ENCODE measurements around the gene CCZ1B. TPM values are rescaled to one million over a fixed set of nuclear protein-coding genes. Genes with fewer than 3 reads are reported as not detected.
"Not testable (repeated sequence)": the region's sequence is repeated elsewhere in the genome, so short reads cannot be mapped to it uniquely, and the experiment has no call there.

Gene CCZ1B
- 83.0 TPM for total RNA-seq

DNA sequence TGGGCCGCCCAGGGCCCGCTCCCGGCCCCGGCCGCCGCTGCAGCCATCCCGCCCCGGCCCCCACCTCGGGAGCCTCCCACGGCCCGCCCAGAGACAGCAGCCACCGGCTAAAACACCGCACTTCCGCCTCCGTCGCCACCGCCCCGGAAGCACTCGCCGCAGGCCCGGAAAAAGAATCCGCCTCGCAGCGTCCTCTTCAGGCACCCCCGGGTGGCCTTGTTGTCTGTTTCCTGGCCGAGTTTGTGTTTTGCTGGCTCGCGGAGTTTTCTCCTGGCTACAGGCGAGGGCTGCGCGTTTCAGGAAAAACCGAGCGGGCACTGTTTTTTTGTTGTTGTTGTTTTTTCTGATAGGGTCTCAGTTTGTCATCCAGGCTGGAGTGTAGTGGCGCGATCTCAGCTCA, at the start of gene CCZ1B:
CCZ1B (minus strand) TSS at position 125 of the 400 bp plus-strand sequence; CDS start at position 47, 78 bp downstream.
- H3K4me1 ChIP-seq (ENCODE audit: control insufficient read depth in 3 of 3, insufficient read depth in 3 of 3, low read length in 3 of 3); H3K9me3 ChIP-seq (ENCODE audit: control insufficient read depth in 3 of 3, low read length in 3 of 3); H3K27me3 ChIP-seq (ENCODE audit: control insufficient read depth in 3 of 3, insufficient read depth in 3 of 3, low read length in 3 of 3); H3K36me3 ChIP-seq (ENCODE audit: control insufficient read depth in 3 of 3, insufficient read depth in 3 of 3, low read length in 3 of 3): not testable (repeated sequence)
- Histone ChIP-seq H3K27ac (ENCODE audit: low read depth, low read length) (peak within 1 kb of the TSS; percentile 30), H3K4me3 (ENCODE audit: low read length in 3 of 3) (peak within 1 kb of the TSS; percentile 68 to 72 (median 70)), H3K9ac (ENCODE audit: low read depth in 1 of 3, low read length in 3 of 3) (peak within 1 kb of the TSS in 2 of 3 donors; percentile 14 to 66)

DNA sequence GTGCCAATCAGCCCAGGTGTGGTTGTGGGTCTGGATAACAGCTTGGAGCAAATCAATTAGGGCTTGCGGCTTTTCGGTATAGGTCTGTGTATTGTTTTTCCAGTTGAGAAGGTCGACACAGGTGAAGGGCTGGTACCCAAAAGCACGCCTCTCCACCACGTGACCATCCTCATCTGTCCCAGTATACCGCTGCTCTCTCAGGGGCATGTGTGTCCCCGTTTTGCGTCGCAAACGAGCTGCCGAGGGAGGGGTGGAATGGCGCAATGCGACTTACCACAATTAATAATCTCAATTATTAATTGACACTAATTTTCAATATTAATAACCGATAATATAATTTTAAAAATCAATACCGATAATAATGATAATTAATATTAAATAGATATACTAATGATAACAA, 48.9 kb upstream of the CCZ1B start:
- not testable (repeated sequence) for H3K27ac ChIP-seq (ENCODE audit: low read depth, low read length); H3K27me3 ChIP-seq (ENCODE audit: control insufficient read depth in 3 of 3, insufficient read depth in 3 of 3, low read length in 3 of 3); H3K4me3 ChIP-seq (ENCODE audit: low read length in 3 of 3); H3K9me3 ChIP-seq (ENCODE audit: control insufficient read depth in 3 of 3, low read length in 3 of 3); H3K9ac ChIP-seq (ENCODE audit: low read depth in 1 of 3, low read length in 3 of 3); H3K36me3 ChIP-seq (ENCODE audit: control insufficient read depth in 3 of 3, insufficient read depth in 3 of 3, low read length in 3 of 3); H3K4me1 ChIP-seq (ENCODE audit: control insufficient read depth in 3 of 3, insufficient read depth in 3 of 3, low read length in 3 of 3)

DNA sequence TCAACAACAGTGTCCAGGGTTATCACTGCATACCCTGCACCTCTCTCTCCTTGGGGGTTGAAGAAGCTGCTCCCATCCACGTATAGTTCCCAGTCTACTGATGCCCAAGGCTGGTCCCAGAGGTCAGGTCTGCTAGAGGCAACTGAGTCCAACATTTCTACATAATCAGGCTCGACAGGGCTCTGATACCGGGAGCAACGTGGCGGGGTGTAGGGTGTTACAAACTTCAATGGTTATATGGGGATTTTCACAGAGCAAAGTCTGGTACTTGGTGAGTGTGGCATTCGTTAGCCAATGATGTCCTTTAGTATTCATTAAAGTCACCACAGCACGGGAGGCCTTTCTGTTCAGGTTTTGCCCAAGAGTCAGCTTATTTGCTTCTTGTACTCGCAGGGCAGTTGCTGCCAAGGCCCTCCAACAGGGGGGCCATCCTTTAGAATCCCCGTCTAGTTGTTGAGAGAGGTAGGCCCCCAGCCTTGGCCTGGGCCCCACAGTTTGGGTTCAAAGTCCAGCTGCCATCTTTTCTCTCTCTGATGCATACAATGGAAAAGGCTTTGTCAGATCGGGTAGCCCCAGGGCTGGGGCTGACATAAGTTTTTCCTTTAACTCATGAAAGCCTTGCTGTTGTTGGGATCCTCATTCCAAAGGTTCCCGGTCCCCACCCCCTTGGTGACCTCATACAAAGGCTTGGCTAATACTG, 46.3 kb upstream of the CCZ1B start:
- H3K4me1 ChIP-seq (ENCODE audit: control insufficient read depth in 3 of 3, insufficient read depth in 3 of 3, low read length in 3 of 3); H3K4me3 ChIP-seq (ENCODE audit: low read length in 3 of 3); H3K36me3 ChIP-seq (ENCODE audit: control insufficient read depth in 3 of 3, insufficient read depth in 3 of 3, low read length in 3 of 3); H3K27me3 ChIP-seq (ENCODE audit: control insufficient read depth in 3 of 3, insufficient read depth in 3 of 3, low read length in 3 of 3); H3K9me3 ChIP-seq (ENCODE audit: control insufficient read depth in 3 of 3, low read length in 3 of 3); H3K9ac ChIP-seq (ENCODE audit: low read depth in 1 of 3, low read length in 3 of 3); H3K27ac ChIP-seq (ENCODE audit: low read depth, low read length): not testable (repeated sequence)

DNA sequence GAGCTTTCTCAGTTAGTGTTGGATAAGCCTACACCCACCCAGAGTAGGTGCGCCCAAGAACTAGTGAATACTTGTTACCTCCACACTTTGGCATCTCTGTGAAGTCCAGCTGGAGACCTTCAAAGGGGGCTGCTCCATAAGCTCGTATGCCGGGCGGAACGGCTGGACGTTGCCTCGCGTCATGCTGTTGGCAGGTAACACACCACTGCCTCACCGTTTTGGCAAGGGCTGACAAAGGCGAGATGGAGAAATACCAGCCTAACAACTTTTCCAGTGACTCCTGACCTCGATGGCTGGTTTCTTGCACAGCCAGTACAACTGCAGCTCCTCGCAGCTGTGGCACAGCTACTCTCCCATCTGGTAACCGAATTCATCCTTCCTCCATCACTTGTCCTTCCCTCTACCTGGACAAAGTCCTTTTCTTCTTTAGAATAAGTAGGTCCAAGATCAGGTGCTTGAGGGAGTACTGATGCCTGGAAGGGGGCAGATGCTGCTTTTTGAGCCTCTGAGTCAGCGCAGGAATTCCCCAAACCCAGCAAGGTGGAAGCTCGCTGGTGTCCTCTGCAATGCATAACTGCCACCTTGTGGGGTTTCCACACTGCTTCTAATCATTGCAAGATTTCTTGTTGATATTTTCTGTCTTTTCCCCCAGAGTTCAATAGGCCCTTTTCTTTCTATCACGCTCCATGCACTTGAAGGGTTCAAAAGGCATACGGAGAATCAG, 45.5 kb upstream of the CCZ1B start:
- not testable (repeated sequence) for H3K4me1 ChIP-seq (ENCODE audit: control insufficient read depth in 3 of 3, insufficient read depth in 3 of 3, low read length in 3 of 3); H3K27me3 ChIP-seq (ENCODE audit: control insufficient read depth in 3 of 3, insufficient read depth in 3 of 3, low read length in 3 of 3); H3K27ac ChIP-seq (ENCODE audit: low read depth, low read length); H3K9ac ChIP-seq (ENCODE audit: low read depth in 1 of 3, low read length in 3 of 3); H3K4me3 ChIP-seq (ENCODE audit: low read length in 3 of 3); H3K36me3 ChIP-seq (ENCODE audit: control insufficient read depth in 3 of 3, insufficient read depth in 3 of 3, low read length in 3 of 3); H3K9me3 ChIP-seq (ENCODE audit: control insufficient read depth in 3 of 3, low read length in 3 of 3)

DNA sequence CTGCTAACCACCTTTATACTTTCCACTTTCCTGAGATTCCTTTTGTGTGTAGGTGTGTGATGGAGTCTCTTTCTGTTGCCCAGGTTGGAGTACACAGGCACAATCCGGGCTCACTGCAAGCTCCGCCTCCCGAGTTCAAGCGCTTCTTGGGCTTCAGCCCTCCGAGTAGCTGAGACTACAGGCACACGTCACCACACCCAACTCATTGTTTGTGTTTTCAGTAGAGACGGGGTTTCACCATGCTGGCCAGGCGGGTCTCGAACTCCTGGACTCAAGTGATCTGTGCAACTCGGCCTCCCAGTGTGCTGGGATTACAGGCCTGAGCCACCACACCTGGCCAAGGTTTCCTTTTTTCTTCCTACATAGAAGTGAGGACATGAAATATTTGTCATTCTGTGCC, 38.7 kb upstream of the CCZ1B start:
- not testable (repeated sequence) for H3K27me3 ChIP-seq (ENCODE audit: control insufficient read depth in 3 of 3, insufficient read depth in 3 of 3, low read length in 3 of 3); H3K27ac ChIP-seq (ENCODE audit: low read depth, low read length); H3K4me3 ChIP-seq (ENCODE audit: low read length in 3 of 3); H3K9ac ChIP-seq (ENCODE audit: low read depth in 1 of 3, low read length in 3 of 3); H3K9me3 ChIP-seq (ENCODE audit: control insufficient read depth in 3 of 3, low read length in 3 of 3); H3K36me3 ChIP-seq (ENCODE audit: control insufficient read depth in 3 of 3, insufficient read depth in 3 of 3, low read length in 3 of 3); H3K4me1 ChIP-seq (ENCODE audit: control insufficient read depth in 3 of 3, insufficient read depth in 3 of 3, low read length in 3 of 3)

DNA sequence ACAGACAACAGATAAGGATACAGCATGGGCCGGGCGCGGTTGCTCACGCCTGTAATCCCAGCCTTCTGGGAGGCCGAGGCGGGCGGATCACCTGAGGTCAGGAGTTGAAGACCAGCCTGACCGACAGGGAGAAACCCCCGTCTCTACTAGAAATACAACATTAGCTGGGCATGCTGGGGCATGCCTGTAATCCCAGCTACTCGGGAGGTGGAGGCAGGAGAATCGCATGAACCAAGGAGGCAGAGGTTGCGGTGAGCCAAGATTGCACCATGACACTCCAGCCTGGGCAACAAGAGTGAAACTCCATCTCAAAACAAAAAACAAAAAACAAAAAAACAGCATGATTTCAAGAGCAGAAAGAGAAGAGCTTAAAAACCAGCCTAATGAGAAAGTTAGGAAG, 38.1 kb upstream of the CCZ1B start:
- H3K27me3 ChIP-seq (ENCODE audit: control insufficient read depth in 3 of 3, insufficient read depth in 3 of 3, low read length in 3 of 3); H3K9ac ChIP-seq (ENCODE audit: low read depth in 1 of 3, low read length in 3 of 3); H3K4me1 ChIP-seq (ENCODE audit: control insufficient read depth in 3 of 3, insufficient read depth in 3 of 3, low read length in 3 of 3); H3K4me3 ChIP-seq (ENCODE audit: low read length in 3 of 3); H3K27ac ChIP-seq (ENCODE audit: low read depth, low read length); H3K36me3 ChIP-seq (ENCODE audit: control insufficient read depth in 3 of 3, insufficient read depth in 3 of 3, low read length in 3 of 3); H3K9me3 ChIP-seq (ENCODE audit: control insufficient read depth in 3 of 3, low read length in 3 of 3): not testable (repeated sequence)

DNA sequence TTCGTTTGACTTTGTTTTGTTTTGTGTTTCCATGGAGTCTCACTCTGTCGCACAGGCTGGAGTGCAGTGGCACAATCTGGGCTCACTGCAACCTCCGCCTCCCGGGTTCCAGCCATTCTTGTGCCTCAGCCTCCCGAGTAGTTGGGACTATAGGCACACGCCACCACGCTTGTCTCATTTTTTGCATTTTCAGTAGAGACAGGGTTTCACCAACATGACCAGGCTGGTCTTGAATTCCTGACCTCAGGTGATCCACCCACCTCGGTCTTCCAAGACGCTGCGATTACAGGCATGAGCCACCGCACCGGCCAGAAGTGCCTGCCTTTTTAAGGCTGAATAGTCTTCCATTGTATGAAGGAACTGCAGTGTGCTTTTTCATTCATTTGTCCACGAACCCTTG, 36.8 kb upstream of the CCZ1B start:
- not testable (repeated sequence) for H3K36me3 ChIP-seq (ENCODE audit: control insufficient read depth in 3 of 3, insufficient read depth in 3 of 3, low read length in 3 of 3); H3K9me3 ChIP-seq (ENCODE audit: control insufficient read depth in 3 of 3, low read length in 3 of 3); H3K27ac ChIP-seq (ENCODE audit: low read depth, low read length); H3K9ac ChIP-seq (ENCODE audit: low read depth in 1 of 3, low read length in 3 of 3); H3K4me3 ChIP-seq (ENCODE audit: low read length in 3 of 3); H3K4me1 ChIP-seq (ENCODE audit: control insufficient read depth in 3 of 3, insufficient read depth in 3 of 3, low read length in 3 of 3); H3K27me3 ChIP-seq (ENCODE audit: control insufficient read depth in 3 of 3, insufficient read depth in 3 of 3, low read length in 3 of 3)

DNA sequence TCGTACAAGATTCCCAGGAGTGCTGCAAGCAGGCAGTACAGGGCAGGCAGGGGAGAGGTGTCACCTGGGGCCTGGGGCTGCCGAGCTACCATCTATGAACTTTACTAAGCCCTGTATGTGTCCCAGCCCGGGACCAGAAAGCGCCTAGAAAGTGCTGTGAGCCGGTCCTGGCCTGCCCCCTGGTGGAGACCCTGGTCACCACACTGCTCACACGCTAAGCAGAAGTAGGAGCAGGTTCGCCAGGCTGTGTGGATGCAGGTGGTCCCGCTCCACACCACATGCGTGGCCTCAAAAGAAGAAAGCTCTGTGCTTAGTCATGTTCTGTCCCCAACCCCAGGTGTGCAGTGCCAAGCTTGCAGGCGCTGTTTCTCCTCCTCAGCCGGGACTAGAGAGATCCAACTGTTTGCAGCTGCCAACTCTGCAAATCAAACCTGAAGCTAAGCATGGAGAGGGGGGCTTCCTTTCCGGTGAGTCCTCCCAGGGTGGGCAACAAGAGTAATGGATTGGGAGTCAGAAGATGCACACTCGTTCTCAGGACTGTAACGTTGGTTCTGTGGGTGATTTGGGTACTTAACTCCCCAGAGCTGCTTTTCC, 31.7 kb upstream of the CCZ1B start:
- H3K4me1 ChIP-seq (ENCODE audit: control insufficient read depth in 3 of 3, insufficient read depth in 3 of 3, low read length in 3 of 3); H3K9me3 ChIP-seq (ENCODE audit: control insufficient read depth in 3 of 3, low read length in 3 of 3); H3K36me3 ChIP-seq (ENCODE audit: control insufficient read depth in 3 of 3, insufficient read depth in 3 of 3, low read length in 3 of 3); H3K27ac ChIP-seq (ENCODE audit: low read depth, low read length); H3K27me3 ChIP-seq (ENCODE audit: control insufficient read depth in 3 of 3, insufficient read depth in 3 of 3, low read length in 3 of 3); H3K4me3 ChIP-seq (ENCODE audit: low read length in 3 of 3); H3K9ac ChIP-seq (ENCODE audit: low read depth in 1 of 3, low read length in 3 of 3): not testable (repeated sequence)

DNA sequence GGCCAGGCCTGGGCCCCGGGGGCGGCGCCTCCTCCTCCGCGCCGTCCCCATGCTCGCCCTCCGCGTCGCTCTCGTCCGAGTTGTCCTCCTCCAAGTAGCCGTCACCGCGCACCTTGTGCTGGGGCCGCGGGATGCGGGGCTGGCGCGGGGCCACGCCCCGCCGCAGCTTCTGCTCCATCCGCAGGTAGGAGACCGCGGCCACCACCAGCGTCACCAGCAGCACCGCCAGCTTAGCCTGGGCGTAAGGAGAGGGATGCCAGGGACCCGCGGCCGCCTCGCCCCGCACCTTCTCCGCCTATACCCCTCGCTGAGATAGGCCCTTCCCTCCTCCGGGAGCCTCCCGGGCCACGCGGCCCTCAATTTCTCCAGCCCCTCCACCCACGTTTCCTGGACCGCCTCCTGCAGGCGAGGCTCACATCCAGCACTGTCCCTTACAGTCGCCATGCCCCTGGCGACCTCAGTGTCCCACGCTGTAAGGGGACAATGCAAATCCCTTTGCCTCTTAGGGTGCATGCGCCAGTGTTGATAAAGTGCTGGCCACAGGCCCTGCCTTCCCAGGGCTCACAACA, 29.6 kb upstream of the CCZ1B start:
- not testable (repeated sequence) for H3K27ac ChIP-seq (ENCODE audit: low read depth, low read length); H3K27me3 ChIP-seq (ENCODE audit: control insufficient read depth in 3 of 3, insufficient read depth in 3 of 3, low read length in 3 of 3); H3K9ac ChIP-seq (ENCODE audit: low read depth in 1 of 3, low read length in 3 of 3); H3K36me3 ChIP-seq (ENCODE audit: control insufficient read depth in 3 of 3, insufficient read depth in 3 of 3, low read length in 3 of 3); H3K4me3 ChIP-seq (ENCODE audit: low read length in 3 of 3); H3K9me3 ChIP-seq (ENCODE audit: control insufficient read depth in 3 of 3, low read length in 3 of 3); H3K4me1 ChIP-seq (ENCODE audit: control insufficient read depth in 3 of 3, insufficient read depth in 3 of 3, low read length in 3 of 3)
